Measurements from ENCODE around the gene ENPP1. TPM values are rescaled to one million over a fixed set of nuclear protein-coding genes. Genes with fewer than 3 reads are reported as not detected.

ENPP1 gene
- total and polyA plus RNA-seq, 2 of the 4 experiments (the other 2 are of a cell fraction): 10.9 to 38.9 TPM

GRCh38 chr6:131779304-131779703, 28.5 kb upstream of the ENPP1 start:
- H2AK9ac ChIP-seq (replicated peaks; ENCODE audit: low read depth, low read length, poor library complexity): no peak overlapping the region
- no peak overlapping the region for H2BK20ac ChIP-seq (ENCODE audit: low read depth, low read length)
- H3K56ac ChIP-seq (ENCODE audit: extremely low read depth, insufficient read depth, low read length): no peak overlapping the region
- no peaks in the 10 kb centered on the region; the same call in 1 of the 2 replicates for H3K27me3 ChIP-seq (ENCODE audit: control insufficient read depth, insufficient read depth, low read length)
- no peak overlapping the region for H3K18ac ChIP-seq (ENCODE audit: low read depth, low read length)
- no peak for ATAC-seq (ENCODE audit: low read depth)
- H3K4ac ChIP-seq (ENCODE audit: low read depth, low read length): no peak overlapping the region
- H2AFZ ChIP-seq (replicated peaks; ENCODE audit: low read length, poor library complexity): no peak overlapping the region
- dilution Hi-C loops (cut with HindIII; ENCODE audit: low sequenced_read_pairs, unreplicated experiment) (no loop called here), in situ Hi-C loops (cut with MboI; ENCODE audit: low sequenced_read_pairs) (no loop called here), intact Hi-C loops (cut with micrococcal nuclease) (no loop called here)
- no peak overlapping the region for H3K4me3 ChIP-seq (ENCODE audit: insufficient read depth, low read depth, low read length)
- H4K5ac ChIP-seq (ENCODE audit: low read depth, low read length): no peak overlapping the region
- no peak overlapping the region for H2BK5ac ChIP-seq (ENCODE audit: low read depth, low read length, poor library complexity, severe bottlenecking)
- no peak overlapping the region for H3K27ac ChIP-seq (ENCODE audit: insufficient read depth, low read length)
- H3K23ac ChIP-seq (ENCODE audit: low read depth, low read length): no peak overlapping the region
- H4K20me1 ChIP-seq (ENCODE audit: insufficient read depth, low read length): no peaks in the 10 kb centered on the region
- H3K36me3 ChIP-seq (ENCODE audit: control insufficient read depth, insufficient read depth, low read length): no peaks in the 10 kb centered on the region
- H4K91ac ChIP-seq (ENCODE audit: insufficient read depth, low read depth, low read length): no peak overlapping the region
- H3K4me1 ChIP-seq (ENCODE audit: control insufficient read depth, insufficient read depth, low read length): peaks cover 2% of the 10 kb centered on the region; the same call in 1 of the 2 replicates
- no TSS peak for BruUV-seq (replicated peaks)
- H3K14ac ChIP-seq (replicated peaks; ENCODE audit: low read depth, low read length): no peak overlapping the region
- DNase-seq: no peak
- H2BK120ac ChIP-seq (ENCODE audit: low read depth, low read length): no peak overlapping the region
- no peak overlapping the region; the same call in 2 of the 3 replicates for H2BK15ac ChIP-seq (ENCODE audit: low read depth, low read length)
- no peaks in the 10 kb centered on the region for H3K9me3 ChIP-seq (ENCODE audit: control insufficient read depth, insufficient read depth, low read length)
- peaks cover 3% of the 10 kb centered on the region; the same call in 1 of the 2 replicates for H3K9me1 ChIP-seq (ENCODE audit: insufficient read depth, low read length)
- no peak overlapping the region for H3K9ac ChIP-seq (ENCODE audit: low read depth, low read length)
- H4K8ac ChIP-seq (ENCODE audit: low read depth in 2 of 2, low read length in 2 of 2): no peak overlapping the region
- CTCF ChIA-PET: interaction anchor here (1.0 kb wide), 1 partner anchor 48 kb away, joined by 3 read pairs; no protein-coding TSS in a partner anchor
- POLR2A ChIA-PET (ENCODE audit: unreplicated experiment): no interaction called here
- H2AK5ac ChIP-seq (ENCODE audit: low read depth, low read length): no peak overlapping the region
- TF ChIP-seq BHLHE40 (IDR thresholded peaks at IDR 0.05; ENCODE audit: low read depth, low read length): no peak
- TF ChIP-seq, protein P1, sequence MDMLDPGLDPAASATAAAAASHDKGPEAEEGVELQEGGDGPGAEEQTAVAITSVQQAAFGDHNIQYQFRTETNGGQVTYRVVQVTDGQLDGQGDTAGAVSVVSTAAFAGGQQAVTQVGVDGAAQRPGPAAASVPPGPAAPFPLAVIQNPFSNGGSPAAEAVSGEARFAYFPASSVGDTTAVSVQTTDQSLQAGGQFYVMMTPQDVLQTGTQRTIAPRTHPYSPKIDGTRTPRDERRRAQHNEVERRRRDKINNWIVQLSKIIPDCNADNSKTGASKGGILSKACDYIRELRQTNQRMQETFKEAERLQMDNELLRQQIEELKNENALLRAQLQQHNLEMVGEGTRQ (IDR thresholded peaks at IDR 0.05; ENCODE audit: low read depth, low read length): no peak
- no peaks in the 10 kb centered on the region for H3K79me1 ChIP-seq (ENCODE audit: low read depth in 1 of 2, low read length in 2 of 2)
- WGBS, 2 experiments (ENCODE audit: extremely low coverage in 2 of 2, insufficient read length in 1 of 2): 100% methylated on average over 1 of the region's 2 CpGs; no CpG with 5 or more reads in 1 of the 2 experiments
- no peak overlapping the region for H3K4me2 ChIP-seq (ENCODE audit: low read depth, low read length)

All from IMR-90 (cell line).